K562 (cell line): ENCODE results near the gene NECAP2. TPM values are rescaled to one million over a fixed set of nuclear protein-coding genes. Genes with fewer than 3 reads are reported as not detected.
A peak's percentile ranks its signal among the peaks of the same experiment; 100 is the strongest.

Experiments used
- CBX3 ChIP-seq, 2 experiments: IDR thresholded peaks; 1 replicate in 1 of 2; 2 replicates in 1 of 2; pipeline ENCODE4 v1.6.1; 2012; ENCODE audit warnings: inconsistent platforms in 2 of 2, low read length in 2 of 2, borderline replicate concordance in 1 of 2, control low read depth in 1 of 2
- EZH2 ChIP-seq: IDR thresholded peaks from 2 replicates; pipeline ENCODE4 v1.6.1; 2012; ENCODE audit warnings: low read depth, mild to moderate bottlenecking, inconsistent platforms, low read length, borderline replicate concordance
- HCFC1 ChIP-seq: IDR thresholded peaks from 2 replicates; pipeline ENCODE4 v1.6.1; 2012; ENCODE audit warnings: low read depth, low read length, improper control_type of control experiment
- KAT8 ChIP-seq: fragments of 450-650 bp; IDR thresholded peaks from 2 replicates; pipeline ENCODE4 v1.6.1; 2016; ENCODE audit warnings: low read depth, mild to moderate bottlenecking
- NR2F6 ChIP-seq: fragments of 450-650 bp; formaldehyde crosslinking; IDR thresholded peaks from 2 replicates; pipeline ENCODE4 v1.4.0; 2020; ENCODE audit warnings: mild to moderate bottlenecking
- PHF8 ChIP-seq: fragments of 200-600 bp; sonication (generic); IDR thresholded peaks from 2 replicates; pipeline ENCODE4 v1.6.1; 2012; ENCODE audit warnings: mixed run types, mild to moderate bottlenecking, inconsistent platforms, low read length, moderate library complexity, borderline replicate concordance
- RBM14 ChIP-seq: fragments of 200-400 bp; formaldehyde crosslinking; IDR thresholded peaks from 2 replicates; pipeline ENCODE4 v1.6.1; 2018; ENCODE audit warnings: low read depth, mild to moderate bottlenecking, low read length, moderate library complexity, borderline replicate concordance; ENCODE audit not compliant: insufficient read depth
- TAF15 ChIP-seq: fragments of 200-400 bp; formaldehyde crosslinking; IDR thresholded peaks from 2 replicates; pipeline ENCODE4 v1.6.1; 2017; ENCODE audit warnings: mild to moderate bottlenecking, low read depth, low read length, moderate library complexity
- TAF9B ChIP-seq: fragments of 450-650 bp; IDR thresholded peaks from 2 replicates; pipeline ENCODE4 v1.6.1; 2018; ENCODE audit warnings: mild to moderate bottlenecking; ENCODE audit not compliant: partially characterized antibody
- THRAP3 ChIP-seq: fragments of 450-650 bp; IDR thresholded peaks from 2 replicates; pipeline ENCODE4 v1.6.1; 2016; ENCODE audit warnings: mild to moderate bottlenecking, inconsistent platforms, borderline replicate concordance
- U2AF2 ChIP-seq: fragments of 200-400 bp; formaldehyde crosslinking; optimal IDR thresholded peaks from 2 replicates; pipeline ENCODE3; 2017; ENCODE audit warnings: low read depth, mild to moderate bottlenecking, low read length
- ZNF3 ChIP-seq: fragments of 250-450 bp; sonication (Bioruptor Pico); IDR thresholded peaks from 2 replicates; pipeline ENCODE4 v1.5.0; 2021; ENCODE audit warnings: mild to moderate bottlenecking, moderate library complexity
- ZNF551 ChIP-seq: fragments of 250-450 bp; sonication (Bioruptor Pico); IDR thresholded peaks from 2 replicates; pipeline ENCODE4 v1.5.0; 2021; ENCODE audit warnings: mild to moderate bottlenecking, moderate library complexity
- polyA plus RNA-seq, 8 experiments: library from polyadenylated mRNA; depleted of rRNA in 4 of 8; stranded (reverse) in 5 of 8; unstranded in 3 of 8; fragments of >200 nt; fragmentation: Nextera tagmentation in 2 of 8; fragmentation: Illumina TruSeq in 1 of 8; extraction: Ambion mirVana in 2 of 8; extraction: Trizol in 1 of 8; gene quantifications; 2 replicates each; pipeline versions ENCODE4 v1.2.1 to v1.2.3, GENCODE V29; 2011 to 2014; ENCODE audit warnings: inconsistent platforms in 1 of 8, missing spikeins in 1 of 8
- total RNA-seq, 7 experiments: library from RNA; depleted of rRNA in 6 of 7; stranded (reverse); fragments of >200 nt in 6 of 7; fragmentation: Illumina TruSeq in 2 of 7; extraction: Trizol in 2 of 7; gene quantifications; 2 replicates each; pipeline versions ENCODE4 v1.2.1 to v1.2.3, GENCODE V29; 2011 to 2021; ENCODE audit warnings: low replicate concordance in 1 of 7
- TF ChIP-seq, protein P1 (sequence below): fragments of 250-450 bp; sonication (Bioruptor Pico); IDR thresholded peaks from 2 replicates; pipeline ENCODE4 v1.4.0; 2020; ENCODE audit warnings: mild to moderate bottlenecking, moderate library complexity, borderline replicate concordance
- TF ChIP-seq, protein P2 (sequence below): fragments of 250-450 bp; sonication (Bioruptor Pico); IDR thresholded peaks from 2 replicates; pipeline ENCODE4 v1.5.1; 2021; ENCODE audit warnings: mild to moderate bottlenecking
- TF ChIP-seq, protein P3 (sequence below): sonication (generic); formaldehyde crosslinking; IDR thresholded peaks from 2 replicates; pipeline ENCODE4 v1.8.0; 2022; ENCODE audit warnings: mild to moderate bottlenecking, missing genetic modification reagents
- TF ChIP-seq, protein P4 (sequence below), 2 experiments: fragments of 450-650 bp in 1 of 2; sonication (generic) in 1 of 2; formaldehyde crosslinking in 1 of 2; IDR thresholded peaks in 1 of 2; conservative IDR thresholded peaks in 1 of 2; 2 replicates each; pipeline versions ENCODE4 v1.6.1 to v1.8.1; 2016 to 2023; ENCODE audit warnings: mild to moderate bottlenecking in 2 of 2, moderate library complexity in 2 of 2, inconsistent platforms in 1 of 2, missing genetic modification reagents in 1 of 2

NECAP2 gene
- total and polyA plus RNA-seq, 9 of the 15 experiments (the other 6 are each of a cell fraction or from before 2014, with no cell fraction given), result 22.7 to 107 (median 79.2) TPM

DNA sequence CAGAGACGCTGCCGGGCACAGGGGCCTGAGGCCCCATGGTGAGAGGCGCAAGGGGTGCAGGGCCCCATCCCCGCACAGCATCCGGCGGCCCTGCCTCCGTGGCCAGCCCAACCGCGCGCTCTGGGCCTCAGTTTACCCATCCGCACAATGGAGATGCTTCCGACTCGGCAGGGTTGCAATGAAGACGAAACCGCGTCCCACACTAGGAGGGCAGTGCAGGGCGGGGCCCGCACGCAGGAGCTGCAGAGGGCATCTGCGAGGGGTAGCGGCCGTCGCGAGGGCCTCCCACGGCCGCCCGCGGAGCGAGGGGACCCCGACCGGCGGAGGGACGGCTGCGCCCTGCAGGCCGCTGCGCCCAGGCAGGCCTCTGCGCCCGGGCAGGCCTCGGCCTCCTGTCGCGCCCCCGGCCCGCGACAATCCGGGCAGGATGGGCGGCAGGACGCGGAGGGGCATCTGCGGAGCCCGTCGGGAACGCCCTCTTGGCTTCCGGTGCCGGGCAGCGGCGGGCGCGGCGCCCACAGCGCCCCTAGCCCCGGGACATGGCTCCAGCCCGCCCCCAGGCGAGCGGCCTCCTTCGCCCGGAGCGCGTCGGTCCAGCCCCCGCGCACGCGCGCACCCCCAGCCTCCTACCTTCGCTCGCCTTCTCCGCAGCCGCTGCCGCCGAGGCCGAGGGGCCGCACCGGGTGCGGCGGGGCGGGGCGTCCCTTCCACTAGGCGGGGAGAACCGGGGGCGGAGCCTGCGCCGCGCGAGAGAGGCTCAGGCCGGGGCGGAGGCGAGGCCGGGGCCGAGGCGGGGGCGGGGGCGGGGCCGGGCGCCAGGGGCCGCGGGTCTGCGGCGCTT is 58.3 kb downstream of the NECAP2 start (continued):
- TF ChIP-seq, protein P1, sequence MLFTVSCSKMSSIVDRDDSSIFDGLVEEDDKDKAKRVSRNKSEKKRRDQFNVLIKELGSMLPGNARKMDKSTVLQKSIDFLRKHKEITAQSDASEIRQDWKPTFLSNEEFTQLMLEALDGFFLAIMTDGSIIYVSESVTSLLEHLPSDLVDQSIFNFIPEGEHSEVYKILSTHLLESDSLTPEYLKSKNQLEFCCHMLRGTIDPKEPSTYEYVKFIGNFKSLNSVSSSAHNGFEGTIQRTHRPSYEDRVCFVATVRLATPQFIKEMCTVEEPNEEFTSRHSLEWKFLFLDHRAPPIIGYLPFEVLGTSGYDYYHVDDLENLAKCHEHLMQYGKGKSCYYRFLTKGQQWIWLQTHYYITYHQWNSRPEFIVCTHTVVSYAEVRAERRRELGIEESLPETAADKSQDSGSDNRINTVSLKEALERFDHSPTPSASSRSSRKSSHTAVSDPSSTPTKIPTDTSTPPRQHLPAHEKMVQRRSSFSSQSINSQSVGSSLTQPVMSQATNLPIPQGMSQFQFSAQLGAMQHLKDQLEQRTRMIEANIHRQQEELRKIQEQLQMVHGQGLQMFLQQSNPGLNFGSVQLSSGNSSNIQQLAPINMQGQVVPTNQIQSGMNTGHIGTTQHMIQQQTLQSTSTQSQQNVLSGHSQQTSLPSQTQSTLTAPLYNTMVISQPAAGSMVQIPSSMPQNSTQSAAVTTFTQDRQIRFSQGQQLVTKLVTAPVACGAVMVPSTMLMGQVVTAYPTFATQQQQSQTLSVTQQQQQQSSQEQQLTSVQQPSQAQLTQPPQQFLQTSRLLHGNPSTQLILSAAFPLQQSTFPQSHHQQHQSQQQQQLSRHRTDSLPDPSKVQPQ, result no peak
- TF ChIP-seq ZNF3 (CRISPR knock-in tag), result no peak
- no peak for TF ChIP-seq RBM14
- no peak for TF ChIP-seq CBX3 (IDR thresholded peaks at IDR 0.05; ENCODE audit: borderline replicate concordance in 1 of 2, low read length in 2 of 2)
- TF ChIP-seq, protein P2, sequence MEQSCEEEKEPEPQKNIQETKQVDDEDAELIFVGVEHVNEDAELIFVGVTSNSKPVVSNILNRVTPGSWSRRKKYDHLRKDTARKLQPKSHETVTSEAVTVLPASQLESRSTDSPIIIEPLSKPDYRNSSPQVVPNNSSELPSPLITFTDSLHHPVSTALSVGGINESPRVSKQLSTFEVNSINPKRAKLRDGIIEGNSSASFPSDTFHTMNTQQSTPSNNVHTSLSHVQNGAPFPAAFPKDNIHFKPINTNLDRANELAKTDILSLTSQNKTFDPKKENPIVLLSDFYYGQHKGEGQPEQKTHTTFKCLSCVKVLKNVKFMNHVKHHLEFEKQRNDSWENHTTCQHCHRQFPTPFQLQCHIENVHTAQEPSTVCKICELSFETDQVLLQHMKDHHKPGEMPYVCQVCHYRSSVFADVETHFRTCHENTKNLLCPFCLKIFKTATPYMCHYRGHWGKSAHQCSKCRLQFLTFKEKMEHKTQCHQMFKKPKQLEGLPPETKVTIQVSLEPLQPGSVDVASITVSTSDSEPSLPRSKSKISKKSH, result no peak
- TF ChIP-seq U2AF2, result no peak
- TF ChIP-seq NR2F6 (CRISPR knock-in tag), result no peak
- TF ChIP-seq TAF9B, result no peak
- TF ChIP-seq, protein P3, sequence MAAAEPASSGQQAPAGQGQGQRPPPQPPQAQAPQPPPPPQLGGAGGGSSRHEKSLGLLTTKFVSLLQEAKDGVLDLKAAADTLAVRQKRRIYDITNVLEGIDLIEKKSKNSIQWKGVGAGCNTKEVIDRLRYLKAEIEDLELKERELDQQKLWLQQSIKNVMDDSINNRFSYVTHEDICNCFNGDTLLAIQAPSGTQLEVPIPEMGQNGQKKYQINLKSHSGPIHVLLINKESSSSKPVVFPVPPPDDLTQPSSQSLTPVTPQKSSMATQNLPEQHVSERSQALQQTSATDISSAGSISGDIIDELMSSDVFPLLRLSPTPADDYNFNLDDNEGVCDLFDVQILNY (CRISPR knock-in tag), result no peak
- TF ChIP-seq, protein P4, sequence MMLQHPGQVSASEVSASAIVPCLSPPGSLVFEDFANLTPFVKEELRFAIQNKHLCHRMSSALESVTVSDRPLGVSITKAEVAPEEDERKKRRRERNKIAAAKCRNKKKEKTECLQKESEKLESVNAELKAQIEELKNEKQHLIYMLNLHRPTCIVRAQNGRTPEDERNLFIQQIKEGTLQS (IDR thresholded peaks at IDR 0.05), result no peak
- TF ChIP-seq, protein P4 (CRISPR knock-in tag; conservative IDR thresholded peaks at IDR 0.05), result no peak
- TF ChIP-seq ZNF551, result no peak
- TF ChIP-seq EZH2, result no peak
- TF ChIP-seq TAF15, result no peak
- peak; percentile 86; the same call in 1 of the 2 replicates for TF ChIP-seq PHF8
- no peak for TF ChIP-seq KAT8
- no peak for TF ChIP-seq HCFC1
- no peak for TF ChIP-seq THRAP3
